NCI-H187 (cell line): ENCODE data around the gene STEAP1.

Experiments used
- DNase-seq, 2 experiments: peaks; one replicate each; lab custom pipeline; 2025; lab: John Stamatoyannopoulos, UW

Gene STEAP1

GRCh38 chr7:90211391-90212148 is 57.3 kb downstream of the STEAP1 start, which contains the start of gene STEAP2:
STEAP2 (plus strand) TSS chr7:90211740; CDS start chr7:90225083, 13,343 bp downstream.
- peak; percentile 21 to 39 for DNase-seq

- no peak for DNase-seq
These were observed 57.9 kb downstream of the STEAP1 start for GRCh38 chr7:90212149-90212495.

- DNase-seq: no peak
These were observed 59.3 kb downstream of the STEAP1 start for GRCh38 chr7:90213521-90213920.
